K562 (cell line): Measurements from ENCODE around the gene EMC8. TPM values are rescaled to one million over a fixed set of nuclear protein-coding genes. Genes with fewer than 3 reads are reported as not detected.

Source experiments
- ATAC-seq: fragments of 200-7000 bp; cut with Tn5 transposase; 3 replicates; pipeline ENCODE4 v1.9.1; 2020; ENCODE audit warnings: moderate library complexity
- BruUV-seq: library from RNA; stranded (reverse); fragments of 400-500 nt; replicated peaks from 2 replicates; lab custom pipeline; 2021; lab: Mats Ljungman, UMichigan
- CTCF ChIA-PET: fragments of 300-600 bp; formaldehyde crosslinking; extraction: SDS; loops from one replicate; lab custom pipeline; 2021; ENCODE audit warnings: low intra/inter-chr PET ratio; lab: Yijun Ruan, JAX
- POLR2A ChIA-PET: fragments of 300-600, 350-650 bp; sonication (Branson Sonifier 250); formaldehyde crosslinking; extraction: SDS; loops from one replicate; lab custom pipeline; 2021; ENCODE audit warnings: antibody characterized with exemption, inconsistent platforms; lab: Yijun Ruan, JAX
- DNase-seq, 4 experiments: peaks; one replicate each; pipeline versions ENCODE4 v3.0.0 to v3.0.0-alpha.2; 2011 to 2018; ENCODE audit warnings: low spot score in 3 of 4, mixed read lengths in 3 of 4; ENCODE audit errors: extremely low read depth in 1 of 4
- FAIRE-seq: peaks from 2 replicates; lab custom pipeline; 2011; peaks lifted over from hg19 to GRCh38; lab: Jason Lieb, UNC
- H2AFZ ChIP-seq: 2 replicates; pipeline ENCODE4 v1.6.0; 2011; ENCODE audit warnings: low read depth, low read length, control low read depth, inconsistent platforms
- H3K27ac ChIP-seq: fragments of 200-600 bp; 3 replicates; pipeline ENCODE4 v1.8.0; 2011; ENCODE audit warnings: low read depth, mild to moderate bottlenecking, control low read depth, inconsistent platforms, low read length, moderate library complexity, mixed read lengths; ENCODE audit errors: extremely low read depth
- H3K27me3 ChIP-seq, 2 experiments: fragments of 300-600 bp in 1 of 2; 2 replicates in 1 of 2; 3 replicates in 1 of 2; pipeline versions ENCODE4 v1.6.0 to v1.8.0; 2011; ENCODE audit warnings: inconsistent platforms in 2 of 2, low read length in 2 of 2, mild to moderate bottlenecking in 1 of 2, mixed read lengths in 1 of 2, moderate library complexity in 1 of 2; ENCODE audit not compliant: control insufficient read depth in 2 of 2, insufficient read depth in 2 of 2
- H3K36me3 ChIP-seq: fragments of 300-600 bp; 3 replicates; pipeline ENCODE4 v1.8.0; 2011; ENCODE audit warnings: mild to moderate bottlenecking, low read length, inconsistent platforms; ENCODE audit not compliant: control insufficient read depth, insufficient read depth
- H3K4me1 ChIP-seq, 2 experiments: fragments of 200-600 bp in 1 of 2; replicated peaks in 1 of 2; 2 replicates in 1 of 2; 3 replicates in 1 of 2; pipeline versions ENCODE4 v1.5.1 to v1.8.0; 2011; ENCODE audit warnings: inconsistent platforms in 2 of 2, low read length in 2 of 2, mild to moderate bottlenecking in 1 of 2, mixed read lengths in 1 of 2, moderate library complexity in 1 of 2; ENCODE audit not compliant: control insufficient read depth in 2 of 2, insufficient read depth in 2 of 2
- H3K4me2 ChIP-seq: 2 replicates; pipeline ENCODE4 v1.6.1; 2011; ENCODE audit warnings: low read length, control low read depth, inconsistent platforms, mixed read lengths; ENCODE audit not compliant: insufficient read depth
- H3K4me3 ChIP-seq: fragments of 200-600 bp; sonication (generic), shearing (Covaris generic); 2 replicates; pipeline ENCODE4 v1.5.1; 2016; ENCODE audit warnings: control low read depth, inconsistent platforms
- H3K79me2 ChIP-seq: fragments of 200-600 bp; 3 replicates; pipeline ENCODE4 v1.8.0; 2011; ENCODE audit warnings: low read length, inconsistent platforms; ENCODE audit not compliant: control insufficient read depth, insufficient read depth
- H3K9ac ChIP-seq, 2 experiments: 2 replicates each; pipeline versions ENCODE4 v1.6.0 to v1.6.1; 2011; ENCODE audit warnings: low read depth in 2 of 2, low read length in 2 of 2, control low read depth in 1 of 2, inconsistent platforms in 1 of 2, mild to moderate bottlenecking in 1 of 2, mixed read lengths in 1 of 2; ENCODE audit not compliant: insufficient read depth in 1 of 2
- H3K9me1 ChIP-seq: one replicate; pipeline ENCODE4 v1.6.0; 2011; ENCODE audit warnings: inconsistent platforms, mild to moderate bottlenecking, low read length, moderate library complexity; ENCODE audit not compliant: control insufficient read depth, insufficient read depth
- H3K9me3 ChIP-seq: replicated peaks from 2 replicates; pipeline ENCODE4 v1.5.1; 2011; ENCODE audit warnings: low read depth, low read length, inconsistent platforms; ENCODE audit not compliant: control insufficient read depth, insufficient read depth
- H4K20me1 ChIP-seq: replicated peaks from 2 replicates; pipeline ENCODE4 v1.6.1; 2011; ENCODE audit warnings: low read length, inconsistent platforms, mixed read lengths; ENCODE audit not compliant: control insufficient read depth, insufficient read depth
- ATF1 ChIP-seq, 2 experiments: fragments of 450-650 bp in 1 of 2; IDR thresholded peaks; 2 replicates each; pipeline ENCODE4 v1.6.1; 2016; ENCODE audit warnings: missing compliant biosample characterization in 1 of 2, missing genetic modification characterization in 1 of 2
- BRD9 ChIP-seq: fragments of 450-650 bp; IDR thresholded peaks from 2 replicates; pipeline ENCODE4 v1.6.1; 2018; ENCODE audit warnings: low read depth; ENCODE audit not compliant: partially characterized antibody
- GATAD2A ChIP-seq: fragments of 450-650 bp; IDR thresholded peaks from 2 replicates; pipeline ENCODE4 v1.6.1; 2017
- JUN ChIP-seq, 2 experiments: sonication (generic) in 1 of 2; formaldehyde crosslinking in 1 of 2; IDR thresholded peaks; 2 replicates each; pipeline versions ENCODE4 v1.6.1 to v1.8.0; 2012 to 2022; ENCODE audit warnings: borderline replicate concordance in 2 of 2, mild to moderate bottlenecking in 2 of 2, improper control_type of control experiment in 1 of 2, low read depth in 1 of 2, low read length in 1 of 2, missing genetic modification reagents in 1 of 2
- SMAD3 ChIP-seq: fragments of 450-650 bp; formaldehyde crosslinking; conservative IDR thresholded peaks from 2 replicates; pipeline ENCODE4 v1.4.0; 2020; ENCODE audit warnings: mild to moderate bottlenecking
- SMARCE1 ChIP-seq: fragments of 450-650 bp; IDR thresholded peaks from 2 replicates; pipeline ENCODE4 v1.7.1; 2016; ENCODE audit warnings: mild to moderate bottlenecking
- TEAD2 ChIP-seq: fragments of 450-650 bp; IDR thresholded peaks from 2 replicates; pipeline ENCODE4 v1.6.1; 2016; ENCODE audit warnings: missing genetic modification characterization, control low read depth, missing compliant biosample characterization
- ZFP30 ChIP-seq: fragments of 250-450 bp; sonication (Bioruptor Pico); IDR thresholded peaks from 2 replicates; pipeline ENCODE4 v1.8.0; 2022; ENCODE audit warnings: moderate library complexity, mild to moderate bottlenecking, inconsistent platforms, borderline replicate concordance
- ZNF77 ChIP-seq: fragments of 250-450 bp; sonication (Bioruptor Pico); IDR thresholded peaks from 2 replicates; pipeline ENCODE4 v1.5.0; 2020
- WGBS: fragments of 100-300 bp; shearing (Covaris generic); methylation state at CpG from one replicate; pipeline ENCODE4 v1.1.6; 2016; ENCODE audit warnings: low coverage, mixed read lengths; ENCODE audit not compliant: insufficient coverage; ENCODE audit errors: missing lambda C conversion rate; 5-methylcytosine and 5-hydroxymethylcytosine counted together
- in situ Hi-C: fragments of 300-500 bp; cut with MboI; formaldehyde crosslinking; loops from 4 replicates; pipeline ENCODE4 v1.15.0; 2018; ENCODE audit warnings: inconsistent platforms, mixed read lengths
- intact Hi-C: fragments of 100-400 bp; cut with micrococcal nuclease; formaldehyde crosslinking; loops from 2 replicates; pipeline ENCODE4 v1.14.2; 2022
- polyA plus RNA-seq, 8 experiments: library from polyadenylated mRNA; depleted of rRNA in 4 of 8; stranded (reverse) in 5 of 8; unstranded in 3 of 8; fragments of >200 nt; fragmentation: Nextera tagmentation in 2 of 8; fragmentation: Illumina TruSeq in 1 of 8; extraction: Ambion mirVana in 2 of 8; extraction: Trizol in 1 of 8; gene quantifications; 2 replicates each; pipeline versions ENCODE4 v1.2.1 to v1.2.3, GENCODE V29; 2011 to 2014; ENCODE audit warnings: inconsistent platforms in 1 of 8, missing spikeins in 1 of 8
- total RNA-seq, 7 experiments: library from RNA; depleted of rRNA in 6 of 7; stranded (reverse); fragments of >200 nt in 6 of 7; fragmentation: Illumina TruSeq in 2 of 7; extraction: Trizol in 2 of 7; gene quantifications; 2 replicates each; pipeline versions ENCODE4 v1.2.1 to v1.2.3, GENCODE V29; 2011 to 2021; ENCODE audit warnings: low replicate concordance in 1 of 7
- TF ChIP-seq, protein P1 (sequence below): IDR thresholded peaks from 3 replicates; pipeline ENCODE4 v1.6.1; 2011; ENCODE audit warnings: borderline replicate concordance, mild to moderate bottlenecking, moderate library complexity; ENCODE audit not compliant: insufficient read length; ENCODE audit errors: extremely low read depth
- TF ChIP-seq, protein P2 (sequence below), 2 experiments: fragments of 450-650 bp; IDR thresholded peaks; 2 replicates each; pipeline ENCODE4 v1.6.1; 2018; ENCODE audit warnings: mild to moderate bottlenecking in 2 of 2, low read depth in 1 of 2; ENCODE audit not compliant: partially characterized antibody in 2 of 2
- TF ChIP-seq, protein P3 (sequence below): fragments of 450-650 bp; formaldehyde crosslinking; IDR thresholded peaks from 2 replicates; pipeline ENCODE4 v1.4.0; 2022; ENCODE audit warnings: missing genetic modification characterization

EMC8 gene
- total and polyA plus RNA-seq, 9 of the 15 experiments (the other 6 are each of a cell fraction or from before 2014, with no cell fraction given): 11.4 to 81.8 (median 48.6) TPM

DNA sequence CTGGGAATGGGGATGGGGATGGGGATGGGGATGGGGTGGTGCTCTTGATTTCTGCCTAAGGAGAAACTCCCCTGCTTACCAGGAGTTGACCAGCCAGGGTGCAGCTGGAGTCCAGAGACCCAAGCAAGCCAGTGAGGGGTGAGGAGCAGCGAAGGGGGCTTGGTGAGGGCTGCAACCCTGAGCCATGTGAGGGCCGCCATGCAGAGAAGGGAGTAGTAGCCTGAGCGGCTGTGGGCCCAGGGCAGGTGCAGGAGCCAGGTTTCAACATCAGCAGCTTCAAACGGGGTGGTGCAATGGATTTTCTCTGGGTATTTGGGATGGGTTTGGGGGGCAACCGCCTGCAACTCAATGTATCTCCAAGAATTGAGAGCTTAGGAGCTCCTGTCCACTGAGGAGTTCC, 35.4 kb upstream of the EMC8 start:
- CTCF ChIA-PET: no interaction called here
- no peak for ATAC-seq
- Histone ChIP-seq H2AFZ (no peak overlapping the region), H3K79me2 (no peaks in the 10 kb centered on the region), H3K9me3 (no peaks in the 10 kb centered on the region), H3K4me1 (peaks cover 0 to 5% of the 10 kb centered on the region in 2 experiments; a peak in 1 of 5 replicates), H3K27ac (no peak overlapping the region), H3K27me3 (peaks cover 33 to 52% of the 10 kb centered on the region in 2 experiments), H4K20me1 (peaks cover 3% of the 10 kb centered on the region; the same call in 1 of the 2 replicates), H3K9ac (no peak overlapping the region), H3K4me3 (no peak overlapping the region), H3K9me1 (peaks cover under 1% of the 10 kb centered on the region), H3K36me3 (no peaks in the 10 kb centered on the region), H3K4me2 (no peak overlapping the region)
- intact Hi-C loops (no loop called here), in situ Hi-C loops (no loop called here)
- DNase-seq: no peak
- no peak for FAIRE-seq
- WGBS: 2% methylated on average over 5 of the region's 5 CpGs
- POLR2A ChIA-PET: no interaction called here
- no TSS peak for BruUV-seq
- TF ChIP-seq, protein P1, sequence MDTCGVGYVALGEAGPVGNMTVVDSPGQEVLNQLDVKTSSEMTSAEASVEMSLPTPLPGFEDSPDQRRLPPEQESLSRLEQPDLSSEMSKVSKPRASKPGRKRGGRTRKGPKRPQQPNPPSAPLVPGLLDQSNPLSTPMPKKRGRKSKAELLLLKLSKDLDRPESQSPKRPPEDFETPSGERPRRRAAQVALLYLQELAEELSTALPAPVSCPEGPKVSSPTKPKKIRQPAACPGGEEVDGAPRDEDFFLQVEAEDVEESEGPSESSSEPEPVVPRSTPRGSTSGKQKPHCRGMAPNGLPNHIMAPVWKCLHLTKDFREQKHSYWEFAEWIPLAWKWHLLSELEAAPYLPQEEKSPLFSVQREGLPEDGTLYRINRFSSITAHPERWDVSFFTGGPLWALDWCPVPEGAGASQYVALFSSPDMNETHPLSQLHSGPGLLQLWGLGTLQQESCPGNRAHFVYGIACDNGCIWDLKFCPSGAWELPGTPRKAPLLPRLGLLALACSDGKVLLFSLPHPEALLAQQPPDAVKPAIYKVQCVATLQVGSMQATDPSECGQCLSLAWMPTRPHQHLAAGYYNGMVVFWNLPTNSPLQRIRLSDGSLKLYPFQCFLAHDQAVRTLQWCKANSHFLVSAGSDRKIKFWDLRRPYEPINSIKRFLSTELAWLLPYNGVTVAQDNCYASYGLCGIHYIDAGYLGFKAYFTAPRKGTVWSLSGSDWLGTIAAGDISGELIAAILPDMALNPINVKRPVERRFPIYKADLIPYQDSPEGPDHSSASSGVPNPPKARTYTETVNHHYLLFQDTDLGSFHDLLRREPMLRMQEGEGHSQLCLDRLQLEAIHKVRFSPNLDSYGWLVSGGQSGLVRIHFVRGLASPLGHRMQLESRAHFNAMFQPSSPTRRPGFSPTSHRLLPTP: no peak
- TF ChIP-seq ATF1 (CRISPR knock-in tag; IDR thresholded peaks at IDR 0.05) (no peak), ATF1 (tag; IDR thresholded peaks at IDR 0.05) (no peak), SMAD3 (no peak), SMARCE1 (no peak), JUN (IDR thresholded peaks at IDR 0.05; ENCODE audit: borderline replicate concordance, low read depth, low read length) (no peak), JUN (CRISPR knock-in tag; IDR thresholded peaks at IDR 0.05; ENCODE audit: borderline replicate concordance) (no peak), ZNF77 (no peak), TEAD2 (tag) (no peak), BRD9 (no peak), ZFP30 (CRISPR knock-in tag) (no peak), GATAD2A (no peak)
- TF ChIP-seq, protein P2, sequence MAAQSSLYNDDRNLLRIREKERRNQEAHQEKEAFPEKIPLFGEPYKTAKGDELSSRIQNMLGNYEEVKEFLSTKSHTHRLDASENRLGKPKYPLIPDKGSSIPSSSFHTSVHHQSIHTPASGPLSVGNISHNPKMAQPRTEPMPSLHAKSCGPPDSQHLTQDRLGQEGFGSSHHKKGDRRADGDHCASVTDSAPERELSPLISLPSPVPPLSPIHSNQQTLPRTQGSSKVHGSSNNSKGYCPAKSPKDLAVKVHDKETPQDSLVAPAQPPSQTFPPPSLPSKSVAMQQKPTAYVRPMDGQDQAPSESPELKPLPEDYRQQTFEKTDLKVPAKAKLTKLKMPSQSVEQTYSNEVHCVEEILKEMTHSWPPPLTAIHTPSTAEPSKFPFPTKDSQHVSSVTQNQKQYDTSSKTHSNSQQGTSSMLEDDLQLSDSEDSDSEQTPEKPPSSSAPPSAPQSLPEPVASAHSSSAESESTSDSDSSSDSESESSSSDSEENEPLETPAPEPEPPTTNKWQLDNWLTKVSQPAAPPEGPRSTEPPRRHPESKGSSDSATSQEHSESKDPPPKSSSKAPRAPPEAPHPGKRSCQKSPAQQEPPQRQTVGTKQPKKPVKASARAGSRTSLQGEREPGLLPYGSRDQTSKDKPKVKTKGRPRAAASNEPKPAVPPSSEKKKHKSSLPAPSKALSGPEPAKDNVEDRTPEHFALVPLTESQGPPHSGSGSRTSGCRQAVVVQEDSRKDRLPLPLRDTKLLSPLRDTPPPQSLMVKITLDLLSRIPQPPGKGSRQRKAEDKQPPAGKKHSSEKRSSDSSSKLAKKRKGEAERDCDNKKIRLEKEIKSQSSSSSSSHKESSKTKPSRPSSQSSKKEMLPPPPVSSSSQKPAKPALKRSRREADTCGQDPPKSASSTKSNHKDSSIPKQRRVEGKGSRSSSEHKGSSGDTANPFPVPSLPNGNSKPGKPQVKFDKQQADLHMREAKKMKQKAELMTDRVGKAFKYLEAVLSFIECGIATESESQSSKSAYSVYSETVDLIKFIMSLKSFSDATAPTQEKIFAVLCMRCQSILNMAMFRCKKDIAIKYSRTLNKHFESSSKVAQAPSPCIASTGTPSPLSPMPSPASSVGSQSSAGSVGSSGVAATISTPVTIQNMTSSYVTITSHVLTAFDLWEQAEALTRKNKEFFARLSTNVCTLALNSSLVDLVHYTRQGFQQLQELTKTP (IDR thresholded peaks at IDR 0.05; ENCODE audit: low read depth in 1 of 2, partially characterized antibody in 2 of 2): no peak
- TF ChIP-seq, protein P3, sequence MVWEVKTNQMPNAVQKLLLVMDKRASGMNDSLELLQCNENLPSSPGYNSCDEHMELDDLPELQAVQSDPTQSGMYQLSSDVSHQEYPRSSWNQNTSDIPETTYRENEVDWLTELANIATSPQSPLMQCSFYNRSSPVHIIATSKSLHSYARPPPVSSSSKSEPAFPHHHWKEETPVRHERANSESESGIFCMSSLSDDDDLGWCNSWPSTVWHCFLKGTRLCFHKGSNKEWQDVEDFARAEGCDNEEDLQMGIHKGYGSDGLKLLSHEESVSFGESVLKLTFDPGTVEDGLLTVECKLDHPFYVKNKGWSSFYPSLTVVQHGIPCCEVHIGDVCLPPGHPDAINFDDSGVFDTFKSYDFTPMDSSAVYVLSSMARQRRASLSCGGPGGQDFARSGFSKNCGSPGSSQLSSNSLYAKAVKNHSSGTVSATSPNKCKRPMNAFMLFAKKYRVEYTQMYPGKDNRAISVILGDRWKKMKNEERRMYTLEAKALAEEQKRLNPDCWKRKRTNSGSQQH (CRISPR knock-in tag): no peak
